ENCODE measurements around the gene ZNF185. TPM values are rescaled to one million over a fixed set of nuclear protein-coding genes. Genes with fewer than 3 reads are reported as not detected.

ZNF185 gene
- total and polyA plus RNA-seq, 10 of the 15 experiments (the other 5 are each of a cell fraction or from before 2014, with no cell fraction given): 0.23 to 1.3 (median 0.55) TPM

DNA sequence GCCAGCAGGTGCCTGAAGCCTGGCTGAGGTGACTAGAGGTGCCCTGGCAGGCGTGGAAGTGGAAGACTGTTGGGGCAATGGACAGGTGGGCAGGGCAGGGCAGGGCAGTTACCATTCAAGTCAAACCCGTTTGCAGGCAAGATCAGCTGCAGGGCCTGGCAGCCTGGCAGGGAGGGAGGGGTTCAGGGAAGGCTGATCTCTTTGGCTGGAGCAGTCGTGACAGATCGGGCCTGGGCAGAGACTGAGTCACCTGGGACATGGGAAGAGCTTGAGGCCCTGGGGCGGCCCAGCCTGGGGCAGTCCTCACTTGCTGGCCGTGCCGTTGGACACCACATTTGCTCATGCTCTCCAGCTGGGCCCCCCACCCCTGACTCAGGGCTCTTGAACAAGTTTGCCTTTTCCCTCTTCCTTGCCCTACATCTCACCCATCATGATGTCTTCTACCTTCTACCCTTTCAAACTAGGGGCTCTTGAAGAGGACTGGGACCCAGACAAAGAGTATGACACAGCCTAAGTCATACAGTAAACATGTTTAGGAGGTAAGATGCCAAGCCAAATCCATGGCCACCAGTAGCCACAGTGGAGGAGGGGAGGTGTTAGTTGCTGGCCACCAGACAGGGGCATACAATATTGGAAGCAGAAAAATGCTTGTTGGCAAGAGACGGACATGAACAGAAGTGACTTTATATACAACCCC, 2.0 kb upstream of the ZNF185 start:
- H3K79me2 ChIP-seq (ENCODE audit: control insufficient read depth, insufficient read depth, low read length): no peaks in the 10 kb centered on the region
- ChIA-PET CTCF (no interaction called here), RAD21 (ENCODE audit: unreplicated experiment) (no interaction called here), SMC1A (ENCODE audit: uncharacterized antibody, unreplicated experiment) (no interaction called here), POLR2A (no interaction called here)
- no peaks in the 10 kb centered on the region for H3K9me3 ChIP-seq (replicated peaks; ENCODE audit: control insufficient read depth, insufficient read depth, low read length)
- 11% methylated on average over 5 of the region's 8 CpGs for WGBS (ENCODE audit: insufficient coverage, insufficient replicate concordance, low lambda C conversion rate, missing lambda C conversion rate)
- in situ Hi-C loops (cut with MboI): no loop called here
- no peak overlapping the region for H3K27ac ChIP-seq (ENCODE audit: control insufficient read depth, insufficient read depth)
- no peaks in the 10 kb centered on the region for H4K20me1 ChIP-seq (ENCODE audit: control insufficient read depth, insufficient read depth)
- no peak for FAIRE-seq
- no peak overlapping the region for H3K4me2 ChIP-seq (ENCODE audit: control insufficient read depth, insufficient read depth)
- BruUV-seq (replicated peaks): no TSS peak
- no peak overlapping the region for H3K9ac ChIP-seq (ENCODE audit: control insufficient read depth, insufficient read depth, low read length)
- no peaks in the 10 kb centered on the region for H3K4me1 ChIP-seq (ENCODE audit: control insufficient read depth, insufficient read depth, low read length)
- no peak for ATAC-seq
- intact Hi-C loops (cut with micrococcal nuclease; ENCODE audit: unreplicated experiment): no loop called here
- no peaks in the 10 kb centered on the region for H3K36me3 ChIP-seq (ENCODE audit: control insufficient read depth in 2 of 2, insufficient read depth in 2 of 2, low read length in 1 of 2)
- TF ChIP-seq, protein P1, sequence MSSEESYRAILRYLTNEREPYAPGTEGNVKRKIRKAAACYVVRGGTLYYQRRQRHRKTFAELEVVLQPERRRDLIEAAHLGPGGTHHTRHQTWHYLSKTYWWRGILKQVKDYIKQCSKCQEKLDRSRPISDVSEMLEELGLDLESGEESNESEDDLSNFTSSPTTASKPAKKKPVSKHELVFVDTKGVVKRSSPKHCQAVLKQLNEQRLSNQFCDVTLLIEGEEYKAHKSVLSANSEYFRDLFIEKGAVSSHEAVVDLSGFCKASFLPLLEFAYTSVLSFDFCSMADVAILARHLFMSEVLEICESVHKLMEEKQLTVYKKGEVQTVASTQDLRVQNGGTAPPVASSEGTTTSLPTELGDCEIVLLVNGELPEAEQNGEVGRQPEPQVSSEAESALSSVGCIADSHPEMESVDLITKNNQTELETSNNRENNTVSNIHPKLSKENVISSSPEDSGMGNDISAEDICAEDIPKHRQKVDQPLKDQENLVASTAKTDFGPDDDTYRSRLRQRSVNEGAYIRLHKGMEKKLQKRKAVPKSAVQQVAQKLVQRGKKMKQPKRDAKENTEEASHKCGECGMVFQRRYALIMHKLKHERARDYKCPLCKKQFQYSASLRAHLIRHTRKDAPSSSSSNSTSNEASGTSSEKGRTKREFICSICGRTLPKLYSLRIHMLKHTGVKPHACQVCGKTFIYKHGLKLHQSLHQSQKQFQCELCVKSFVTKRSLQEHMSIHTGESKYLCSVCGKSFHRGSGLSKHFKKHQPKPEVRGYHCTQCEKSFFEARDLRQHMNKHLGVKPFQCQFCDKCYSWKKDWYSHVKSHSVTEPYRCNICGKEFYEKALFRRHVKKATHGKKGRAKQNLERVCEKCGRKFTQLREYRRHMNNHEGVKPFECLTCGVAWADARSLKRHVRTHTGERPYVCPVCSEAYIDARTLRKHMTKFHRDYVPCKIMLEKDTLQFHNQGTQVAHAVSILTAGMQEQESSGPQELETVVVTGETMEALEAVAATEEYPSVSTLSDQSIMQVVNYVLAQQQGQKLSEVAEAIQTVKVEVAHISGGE (CRISPR knock-in tag; IDR thresholded peaks at IDR 0.05): no peak
- TF ChIP-seq, protein P2, sequence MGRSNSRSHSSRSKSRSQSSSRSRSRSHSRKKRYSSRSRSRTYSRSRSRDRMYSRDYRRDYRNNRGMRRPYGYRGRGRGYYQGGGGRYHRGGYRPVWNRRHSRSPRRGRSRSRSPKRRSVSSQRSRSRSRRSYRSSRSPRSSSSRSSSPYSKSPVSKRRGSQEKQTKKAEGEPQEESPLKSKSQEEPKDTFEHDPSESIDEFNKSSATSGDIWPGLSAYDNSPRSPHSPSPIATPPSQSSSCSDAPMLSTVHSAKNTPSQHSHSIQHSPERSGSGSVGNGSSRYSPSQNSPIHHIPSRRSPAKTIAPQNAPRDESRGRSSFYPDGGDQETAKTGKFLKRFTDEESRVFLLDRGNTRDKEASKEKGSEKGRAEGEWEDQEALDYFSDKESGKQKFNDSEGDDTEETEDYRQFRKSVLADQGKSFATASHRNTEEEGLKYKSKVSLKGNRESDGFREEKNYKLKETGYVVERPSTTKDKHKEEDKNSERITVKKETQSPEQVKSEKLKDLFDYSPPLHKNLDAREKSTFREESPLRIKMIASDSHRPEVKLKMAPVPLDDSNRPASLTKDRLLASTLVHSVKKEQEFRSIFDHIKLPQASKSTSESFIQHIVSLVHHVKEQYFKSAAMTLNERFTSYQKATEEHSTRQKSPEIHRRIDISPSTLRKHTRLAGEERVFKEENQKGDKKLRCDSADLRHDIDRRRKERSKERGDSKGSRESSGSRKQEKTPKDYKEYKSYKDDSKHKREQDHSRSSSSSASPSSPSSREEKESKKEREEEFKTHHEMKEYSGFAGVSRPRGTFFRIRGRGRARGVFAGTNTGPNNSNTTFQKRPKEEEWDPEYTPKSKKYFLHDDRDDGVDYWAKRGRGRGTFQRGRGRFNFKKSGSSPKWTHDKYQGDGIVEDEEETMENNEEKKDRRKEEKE (IDR thresholded peaks at IDR 0.05): no peak
- H3K4me3 ChIP-seq: no peak overlapping the region
- no peak overlapping the region for H2AFZ ChIP-seq (ENCODE audit: control insufficient read depth, low read depth, low read length)
- DNase-seq (ENCODE audit: low read depth, low spot score): no peak
- H3K27me3 ChIP-seq (replicated peaks in 1 of 2; ENCODE audit: control insufficient read depth in 2 of 2, insufficient read depth in 2 of 2, low read length in 1 of 2): no peaks in the 10 kb centered on the region; a peak in 1 of 4 replicates

Data from GM12878 (cell line).